Measurements from ENCODE around the gene ASCL3. TPM values are rescaled to one million over a fixed set of nuclear protein-coding genes. Genes with fewer than 3 reads are reported as not detected.

The ASCL3 gene
- total and polyA plus RNA-seq, 2 of the 8 experiments (the other 6 are each of a cell fraction or from before 2014, with no cell fraction given): not detected

GRCh38 chr11:8971196-8971923 is 28.5 kb upstream of the ASCL3 start (continued):
- TF ChIP-seq CTCF (IDR thresholded peaks at IDR 0.05; ENCODE audit: control extremely low read depth in 1 of 3, insufficient read depth in 1 of 3, low read depth in 1 of 3, low read length in 3 of 3) (no peak), CHD1 (IDR thresholded peaks at IDR 0.05; ENCODE audit: low read depth, low read length) (no peak)

Data from H1 (cell line).